K562 (cell line): Measurements from ENCODE around the gene DDIT3. TPM values are rescaled to one million over a fixed set of nuclear protein-coding genes. Genes with fewer than 3 reads are reported as not detected.

ENCODE experiments used
- ARHGAP35 ChIP-seq: fragments of 450-650 bp; IDR thresholded peaks from 2 replicates; pipeline ENCODE4 v1.6.1; 2018; ENCODE audit not compliant: partially characterized antibody
- BACH1 ChIP-seq: fragments of 200-800 bp; sonication (Bioruptor generic); IDR thresholded peaks from 2 replicates; pipeline ENCODE4 v1.6.1; 2016; ENCODE audit warnings: missing genetic modification characterization, missing compliant biosample characterization
- CBFA2T2 ChIP-seq: fragments of 450-650 bp; conservative IDR thresholded peaks from 2 replicates; pipeline ENCODE4 v1.6.1; 2017; ENCODE audit warnings: mild to moderate bottlenecking
- CBX8 ChIP-seq: fragments of 200-600 bp; sonication (generic); IDR thresholded peaks from 2 replicates; pipeline ENCODE4 v1.6.1; 2012; ENCODE audit warnings: borderline replicate concordance, mixed run types, low read depth, mild to moderate bottlenecking, moderate library complexity, mixed read lengths, low read length, control low read depth, inconsistent platforms; ENCODE audit not compliant: poor library complexity, severe bottlenecking; ENCODE audit errors: extremely low read depth
- CEBPB ChIP-seq: fragments of 450-650 bp; IDR thresholded peaks from 2 replicates; pipeline ENCODE4 v1.6.1; 2016; ENCODE audit warnings: missing genetic modification characterization, missing compliant biosample characterization
- ETV5 ChIP-seq: sonication (generic); formaldehyde crosslinking; IDR thresholded peaks from 2 replicates; pipeline ENCODE4 v1.4.0; 2020; ENCODE audit warnings: low read depth, mild to moderate bottlenecking, missing genetic modification reagents
- GABPA ChIP-seq: fragments of 200-800 bp; sonication (Bioruptor generic); conservative IDR thresholded peaks from 2 replicates; pipeline ENCODE4 v1.6.1; 2016; ENCODE audit warnings: low read depth, missing genetic modification characterization, missing compliant biosample characterization
- GATAD2B ChIP-seq: fragments of 450-650 bp; IDR thresholded peaks from 2 replicates; pipeline ENCODE4 v1.6.1; 2017; ENCODE audit warnings: mild to moderate bottlenecking, borderline replicate concordance
- MTA1 ChIP-seq: fragments of 450-650 bp; IDR thresholded peaks from 2 replicates; pipeline ENCODE4 v1.6.1; 2017; ENCODE audit warnings: borderline replicate concordance
- POLR3G ChIP-seq: IDR thresholded peaks from 2 replicates; pipeline ENCODE4 v1.6.1; 2011; ENCODE audit not compliant: insufficient read length, insufficient replicate concordance; ENCODE audit errors: extremely low read depth
- PPARD ChIP-seq: fragments of 250-450 bp; sonication (Bioruptor Pico); IDR thresholded peaks from 2 replicates; pipeline ENCODE4 v1.8.0; 2022; ENCODE audit warnings: inconsistent platforms, mild to moderate bottlenecking, moderate library complexity
- SIN3A ChIP-seq, 2 experiments: fragments of 150-350 bp in 1 of 2; IDR thresholded peaks; 2 replicates each; pipeline ENCODE4 v1.6.1; 2011 to 2016; ENCODE audit warnings: borderline replicate concordance in 2 of 2, low read depth in 2 of 2, low read length in 2 of 2, mild to moderate bottlenecking in 2 of 2, moderate library complexity in 2 of 2; ENCODE audit not compliant: control insufficient read depth in 1 of 2
- SREBF2 ChIP-seq: sonication (generic); formaldehyde crosslinking; IDR thresholded peaks from 2 replicates; pipeline ENCODE4 v1.4.0; 2020; ENCODE audit warnings: mild to moderate bottlenecking, missing genetic modification reagents
- TAF7 ChIP-seq: fragments of 450-650 bp; IDR thresholded peaks from 2 replicates; pipeline ENCODE4 v1.6.1; 2016; ENCODE audit warnings: missing genetic modification characterization, missing compliant biosample characterization
- ZKSCAN8 ChIP-seq: fragments of 200-800 bp; sonication (Bioruptor generic); IDR thresholded peaks from 2 replicates; pipeline ENCODE4 v1.6.1; 2016; ENCODE audit warnings: missing genetic modification characterization, missing compliant biosample characterization
- ZNF175 ChIP-seq: fragments of 200-800 bp; sonication (Bioruptor generic); IDR thresholded peaks from 2 replicates; pipeline ENCODE4 v1.6.1; 2016; ENCODE audit warnings: low read depth, mild to moderate bottlenecking, missing genetic modification characterization, missing compliant biosample characterization
- ZNF695 ChIP-seq: fragments of 450-650 bp; formaldehyde crosslinking; IDR thresholded peaks from 2 replicates; pipeline ENCODE4 v1.4.0; 2020; ENCODE audit warnings: mild to moderate bottlenecking, moderate library complexity
- ZSCAN29 ChIP-seq: fragments of 450-650 bp; IDR thresholded peaks from 2 replicates; pipeline ENCODE4 v1.6.1; 2017
- polyA plus RNA-seq, 8 experiments: library from polyadenylated mRNA; depleted of rRNA in 4 of 8; stranded (reverse) in 5 of 8; unstranded in 3 of 8; fragments of >200 nt; fragmentation: Nextera tagmentation in 2 of 8; fragmentation: Illumina TruSeq in 1 of 8; extraction: Ambion mirVana in 2 of 8; extraction: Trizol in 1 of 8; gene quantifications; 2 replicates each; pipeline versions ENCODE4 v1.2.1 to v1.2.3, GENCODE V29; 2011 to 2014; ENCODE audit warnings: inconsistent platforms in 1 of 8, missing spikeins in 1 of 8
- total RNA-seq, 7 experiments: library from RNA; depleted of rRNA in 6 of 7; stranded (reverse); fragments of >200 nt in 6 of 7; fragmentation: Illumina TruSeq in 2 of 7; extraction: Trizol in 2 of 7; gene quantifications; 2 replicates each; pipeline versions ENCODE4 v1.2.1 to v1.2.3, GENCODE V29; 2011 to 2021; ENCODE audit warnings: low replicate concordance in 1 of 7
- TF ChIP-seq, protein P1 (sequence below): IDR thresholded peaks from 3 replicates; pipeline ENCODE4 v1.6.1; 2011; ENCODE audit warnings: borderline replicate concordance, mild to moderate bottlenecking, moderate library complexity; ENCODE audit not compliant: insufficient read length; ENCODE audit errors: extremely low read depth
- TF ChIP-seq, protein P2 (sequence below): fragments of 250-450 bp; sonication (Bioruptor Pico); IDR thresholded peaks from 2 replicates; pipeline ENCODE4 v1.5.0; 2021
- TF ChIP-seq, protein P3 (sequence below): fragments of 250-450 bp; sonication (Bioruptor Pico); IDR thresholded peaks from 2 replicates; pipeline ENCODE4 v1.8.0; 2021; ENCODE audit warnings: mild to moderate bottlenecking, moderate library complexity

The DDIT3 gene
- total and polyA plus RNA-seq, 9 of the 15 experiments (the other 6 are each of a cell fraction or from before 2014, with no cell fraction given), result 59.1 to 272 (median 89.9) TPM

DNA sequence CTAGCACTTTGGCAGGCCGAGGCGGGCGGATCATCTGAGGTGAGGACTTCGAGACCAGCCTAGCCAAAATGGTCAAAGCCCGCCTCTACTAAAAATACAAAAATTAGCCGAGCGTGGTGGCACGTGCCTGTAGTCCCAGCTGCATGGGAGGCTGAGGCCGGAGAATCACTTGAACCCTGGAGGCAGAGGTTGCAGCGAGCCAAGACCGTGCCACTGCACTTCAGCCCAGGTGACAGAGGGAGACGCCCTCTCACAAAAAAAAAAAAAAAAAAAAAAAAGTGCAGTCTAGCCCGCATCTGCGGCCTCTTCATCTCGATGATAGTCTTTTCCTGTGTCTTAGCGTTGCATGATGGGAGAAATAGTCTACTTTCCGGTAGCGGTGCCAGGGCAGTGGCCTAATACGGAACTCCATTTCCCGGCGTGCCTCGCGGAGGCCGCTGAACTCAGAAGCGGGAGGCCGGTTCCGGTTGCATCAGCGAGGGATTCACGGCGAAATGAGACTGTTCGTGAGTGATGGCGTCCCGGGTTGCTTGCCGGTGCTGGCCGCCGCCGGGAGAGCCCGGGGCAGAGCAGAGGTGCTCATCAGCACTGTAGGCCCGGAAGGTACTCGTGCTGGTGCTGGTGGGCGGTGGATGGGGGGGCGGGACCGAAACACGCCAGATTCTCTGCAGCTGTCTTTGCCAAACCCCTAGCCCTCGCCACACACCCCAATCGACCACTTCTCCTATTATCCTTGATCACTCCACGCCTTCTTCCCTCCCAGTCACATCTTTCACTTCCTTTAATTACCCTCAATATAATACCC, 32.5 kb downstream of the DDIT3 start, which contains the start of gene MARS1 (continued):
- TF ChIP-seq, protein P1, sequence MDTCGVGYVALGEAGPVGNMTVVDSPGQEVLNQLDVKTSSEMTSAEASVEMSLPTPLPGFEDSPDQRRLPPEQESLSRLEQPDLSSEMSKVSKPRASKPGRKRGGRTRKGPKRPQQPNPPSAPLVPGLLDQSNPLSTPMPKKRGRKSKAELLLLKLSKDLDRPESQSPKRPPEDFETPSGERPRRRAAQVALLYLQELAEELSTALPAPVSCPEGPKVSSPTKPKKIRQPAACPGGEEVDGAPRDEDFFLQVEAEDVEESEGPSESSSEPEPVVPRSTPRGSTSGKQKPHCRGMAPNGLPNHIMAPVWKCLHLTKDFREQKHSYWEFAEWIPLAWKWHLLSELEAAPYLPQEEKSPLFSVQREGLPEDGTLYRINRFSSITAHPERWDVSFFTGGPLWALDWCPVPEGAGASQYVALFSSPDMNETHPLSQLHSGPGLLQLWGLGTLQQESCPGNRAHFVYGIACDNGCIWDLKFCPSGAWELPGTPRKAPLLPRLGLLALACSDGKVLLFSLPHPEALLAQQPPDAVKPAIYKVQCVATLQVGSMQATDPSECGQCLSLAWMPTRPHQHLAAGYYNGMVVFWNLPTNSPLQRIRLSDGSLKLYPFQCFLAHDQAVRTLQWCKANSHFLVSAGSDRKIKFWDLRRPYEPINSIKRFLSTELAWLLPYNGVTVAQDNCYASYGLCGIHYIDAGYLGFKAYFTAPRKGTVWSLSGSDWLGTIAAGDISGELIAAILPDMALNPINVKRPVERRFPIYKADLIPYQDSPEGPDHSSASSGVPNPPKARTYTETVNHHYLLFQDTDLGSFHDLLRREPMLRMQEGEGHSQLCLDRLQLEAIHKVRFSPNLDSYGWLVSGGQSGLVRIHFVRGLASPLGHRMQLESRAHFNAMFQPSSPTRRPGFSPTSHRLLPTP, result no peak
- no peak for TF ChIP-seq POLR3G
- no peak for TF ChIP-seq ZKSCAN8 (CRISPR knock-in tag)
- TF ChIP-seq SREBF2 (CRISPR knock-in tag), result no peak
- no peak for TF ChIP-seq CBFA2T2
- no peak for TF ChIP-seq BACH1 (tag)
- peak; percentile 90 for TF ChIP-seq ETV5
- no peak for TF ChIP-seq GATAD2B
- TF ChIP-seq PPARD (CRISPR knock-in tag), result no peak
- TF ChIP-seq, protein P2, sequence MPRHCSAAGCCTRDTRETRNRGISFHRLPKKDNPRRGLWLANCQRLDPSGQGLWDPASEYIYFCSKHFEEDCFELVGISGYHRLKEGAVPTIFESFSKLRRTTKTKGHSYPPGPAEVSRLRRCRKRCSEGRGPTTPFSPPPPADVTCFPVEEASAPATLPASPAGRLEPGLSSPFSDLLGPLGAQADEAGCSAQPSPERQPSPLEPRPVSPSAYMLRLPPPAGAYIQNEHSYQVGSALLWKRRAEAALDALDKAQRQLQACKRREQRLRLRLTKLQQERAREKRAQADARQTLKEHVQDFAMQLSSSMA, result no peak
- TF ChIP-seq TAF7 (tag), result peak; percentile 72
- no peak for TF ChIP-seq ARHGAP35
- TF ChIP-seq MTA1, result 0 out of 2 replicates have a peak, but pooled peaks have one; percentile 24
- TF ChIP-seq, protein P3, sequence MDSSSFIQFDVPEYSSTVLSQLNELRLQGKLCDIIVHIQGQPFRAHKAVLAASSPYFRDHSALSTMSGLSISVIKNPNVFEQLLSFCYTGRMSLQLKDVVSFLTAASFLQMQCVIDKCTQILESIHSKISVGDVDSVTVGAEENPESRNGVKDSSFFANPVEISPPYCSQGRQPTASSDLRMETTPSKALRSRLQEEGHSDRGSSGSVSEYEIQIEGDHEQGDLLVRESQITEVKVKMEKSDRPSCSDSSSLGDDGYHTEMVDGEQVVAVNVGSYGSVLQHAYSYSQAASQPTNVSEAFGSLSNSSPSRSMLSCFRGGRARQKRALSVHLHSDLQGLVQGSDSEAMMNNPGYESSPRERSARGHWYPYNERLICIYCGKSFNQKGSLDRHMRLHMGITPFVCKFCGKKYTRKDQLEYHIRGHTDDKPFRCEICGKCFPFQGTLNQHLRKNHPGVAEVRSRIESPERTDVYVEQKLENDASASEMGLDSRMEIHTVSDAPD, result no peak
- TF ChIP-seq ZNF695 (CRISPR knock-in tag), result no peak
- TF ChIP-seq SIN3A (IDR thresholded peaks at IDR 0.05; ENCODE audit: borderline replicate concordance in 2 of 2, control insufficient read depth in 1 of 2, low read depth in 2 of 2, low read length in 2 of 2), result peak in 1 of 2 experiments; percentile 93; a peak in 3 of 4 replicates
- peak; percentile 92 for TF ChIP-seq CEBPB (tag)
- no peak for TF ChIP-seq CBX8
- peak; percentile 77; the same call in 1 of the 2 replicates for TF ChIP-seq ZNF175 (CRISPR knock-in tag)
- TF ChIP-seq ZSCAN29, result no peak
- TF ChIP-seq GABPA (tag), result peak; percentile 97
